ENCODE data around the gene NUP133. TPM values are rescaled to one million over a fixed set of nuclear protein-coding genes. Genes with fewer than 3 reads are reported as not detected.

The NUP133 gene
- total and polyA plus RNA-seq, 2 of the 4 experiments (the other 2 are of a cell fraction) = 13.4 to 30.5 TPM

DNA sequence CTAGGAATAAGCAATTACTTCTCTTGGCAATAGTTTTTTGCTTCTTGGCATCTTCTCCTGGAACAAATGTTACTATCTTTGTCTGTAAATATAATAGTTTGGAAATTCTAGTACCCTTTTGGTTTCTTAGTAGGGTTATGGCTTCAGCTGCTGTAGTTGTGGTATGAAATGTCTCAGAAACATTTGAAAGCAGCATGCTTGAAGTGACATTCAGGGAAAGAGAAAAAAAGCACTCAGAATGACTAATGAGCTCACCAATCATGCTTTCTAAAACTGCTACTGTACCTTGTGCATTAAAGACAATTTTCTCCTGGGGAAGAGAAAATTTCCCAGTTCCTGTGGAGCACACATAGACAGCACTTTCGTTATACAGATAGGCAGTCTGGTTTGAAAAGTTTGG is 21.0 kb downstream of the NUP133 start:
- Histone ChIP-seq H4K20me1 (ENCODE audit: insufficient read depth, low read length) (no peaks in the 10 kb centered on the region), H2AFZ (replicated peaks; ENCODE audit: low read length, poor library complexity) (no peak overlapping the region), H2AK5ac (ENCODE audit: low read depth, low read length) (no peak overlapping the region), H3K18ac (ENCODE audit: low read depth, low read length) (no peak overlapping the region), H2AK9ac (replicated peaks; ENCODE audit: low read depth, low read length, poor library complexity) (no peak overlapping the region), H3K9me1 (ENCODE audit: insufficient read depth, low read length) (no peaks in the 10 kb centered on the region), H2BK120ac (ENCODE audit: low read depth, low read length) (no peak overlapping the region), H3K9me3 (ENCODE audit: control insufficient read depth, insufficient read depth, low read length) (no peaks in the 10 kb centered on the region), H3K14ac (replicated peaks; ENCODE audit: low read depth, low read length) (no peak overlapping the region), H3K27ac (ENCODE audit: insufficient read depth, low read length) (no peak overlapping the region), H3K9ac (ENCODE audit: low read depth, low read length) (no peak overlapping the region), H2BK5ac (ENCODE audit: low read depth, low read length, poor library complexity, severe bottlenecking) (no peak overlapping the region), H4K91ac (ENCODE audit: insufficient read depth, low read depth, low read length) (no peak overlapping the region), H3K56ac (ENCODE audit: extremely low read depth, insufficient read depth, low read length) (no peak overlapping the region), H3K4me3 (ENCODE audit: insufficient read depth, low read depth, low read length) (no peak overlapping the region), H3K79me1 (ENCODE audit: low read depth in 1 of 2, low read length in 2 of 2) (no peaks in the 10 kb centered on the region), H4K8ac (ENCODE audit: low read depth in 2 of 2, low read length in 2 of 2) (no peak overlapping the region), H3K27me3 (ENCODE audit: control insufficient read depth, insufficient read depth, low read length) (no peaks in the 10 kb centered on the region), H3K4me1 (ENCODE audit: control insufficient read depth, insufficient read depth, low read length) (no peaks in the 10 kb centered on the region), H3K4ac (ENCODE audit: low read depth, low read length) (no peak overlapping the region), H3K23ac (ENCODE audit: low read depth, low read length) (no peak overlapping the region), H3K36me3 (ENCODE audit: control insufficient read depth, insufficient read depth, low read length) (peaks cover 28% of the 10 kb centered on the region), H4K5ac (ENCODE audit: low read depth, low read length) (no peak overlapping the region), H2BK20ac (ENCODE audit: low read depth, low read length) (no peak overlapping the region), H3K4me2 (ENCODE audit: low read depth, low read length) (no peak overlapping the region), H2BK15ac (ENCODE audit: low read depth, low read length) (no peak overlapping the region)
- no TSS peak for BruUV-seq (replicated peaks)
- DNase-seq (no peak), ATAC-seq (ENCODE audit: low read depth) (no peak)
- dilution Hi-C loops (cut with HindIII; ENCODE audit: low sequenced_read_pairs, unreplicated experiment) (loop anchor here (25.0 kb wide), 1 partner anchor 225 kb away; the partner anchor contains the start of gene RAB4A), intact Hi-C loops (cut with micrococcal nuclease) (no loop called here), in situ Hi-C loops (cut with MboI; ENCODE audit: low sequenced_read_pairs) (no loop called here)
- WGBS, 2 experiments (ENCODE audit: extremely low coverage in 2 of 2, insufficient read length in 1 of 2) = no CpG with 5 or more reads among the region's 1 CpG
- CTCF ChIA-PET = no interaction called here
- POLR2A ChIA-PET (ENCODE audit: unreplicated experiment) = no interaction called here
- TF ChIP-seq RFX5 (IDR thresholded peaks at IDR 0.05; ENCODE audit: low read depth, low read length) = no peak
- no peak for TF ChIP-seq RCOR1 (IDR thresholded peaks at IDR 0.05; ENCODE audit: insufficient replicate concordance, low read length)
- no peak for TF ChIP-seq MAZ (IDR thresholded peaks at IDR 0.05; ENCODE audit: borderline replicate concordance, low read depth, low read length)
- TF ChIP-seq CHD1 (IDR thresholded peaks at IDR 0.05; ENCODE audit: low read depth, low read length) = no peak
- TF ChIP-seq CTCF (conservative IDR thresholded peaks at IDR 0.05; ENCODE audit: low read depth, low read length) = no peak
- TF ChIP-seq NFE2L2 (IDR thresholded peaks at IDR 0.05; ENCODE audit: low read depth, low read length) = no peak
- no peak for TF ChIP-seq USF2 (IDR thresholded peaks at IDR 0.05; ENCODE audit: low read depth, low read length)
- no peak for TF ChIP-seq BHLHE40 (IDR thresholded peaks at IDR 0.05; ENCODE audit: low read depth, low read length)
- no peak for TF ChIP-seq CEBPB (IDR thresholded peaks at IDR 0.05; ENCODE audit: low read depth, low read length)
- no peak for TF ChIP-seq ELK1 (IDR thresholded peaks at IDR 0.05; ENCODE audit: borderline replicate concordance, low read depth, low read length)
- TF ChIP-seq SMC3 (IDR thresholded peaks at IDR 0.05; ENCODE audit: low read depth, low read length) = no peak
- no peak for TF ChIP-seq MXI1 (IDR thresholded peaks at IDR 0.05; ENCODE audit: borderline replicate concordance, low read depth, low read length)
- no peak for TF ChIP-seq POLR2A (IDR thresholded peaks at IDR 0.05; ENCODE audit: low read depth, low read length)
- TF ChIP-seq MAFK (IDR thresholded peaks at IDR 0.05; ENCODE audit: low read depth, low read length) = no peak
- no peak for TF ChIP-seq FOS (IDR thresholded peaks at IDR 0.05; ENCODE audit: low read depth, low read length)
- no peak for TF ChIP-seq RAD21 (IDR thresholded peaks at IDR 0.05; ENCODE audit: low read length)
